Lower lobe of right lung (tissue), 2 donors: ENCODE results near the gene SPDYE3. TPM values are rescaled to one million over a fixed set of nuclear protein-coding genes. Genes with fewer than 3 reads are reported as not detected.
"Not testable (repeated sequence)": the region's sequence is repeated elsewhere in the genome, so short reads cannot be mapped to it uniquely, and the experiment has no call there.

Source experiments
- ATAC-seq, 2 donors: fragments of 200-7000 bp; cut with Tn5 transposase; one replicate each; pipeline ENCODE4 v1.9.1; 2020 to 2022; ENCODE audit warnings: mild to moderate bottlenecking in 2 of 2, moderate library complexity in 2 of 2
- DNase-seq: peaks from one replicate; pipeline ENCODE4 v3.0.0-alpha.2; 2020
- H3K27ac ChIP-seq: fragments of 200-600 bp; one replicate; pipeline ENCODE4 v1.8.0; 2022
- H3K27me3 ChIP-seq: fragments of 200-600 bp; one replicate; pipeline ENCODE4 v1.8.0; 2022; ENCODE audit warnings: low read depth
- H3K36me3 ChIP-seq: fragments of 200-600 bp; one replicate; pipeline ENCODE4 v1.8.0; 2022; ENCODE audit warnings: mild to moderate bottlenecking
- H3K4me1 ChIP-seq: fragments of 200-600 bp; one replicate; pipeline ENCODE4 v1.8.0; 2022
- H3K4me3 ChIP-seq: fragments of 200-600 bp; one replicate; pipeline ENCODE4 v1.8.0; 2022; ENCODE audit warnings: mild to moderate bottlenecking
- H3K9me3 ChIP-seq: fragments of 200-600 bp; one replicate; pipeline ENCODE4 v1.8.0; 2022
- CTCF ChIP-seq: fragments of 200-600 bp; IDR thresholded peaks from one replicate; pipeline ENCODE4 v1.8.0; 2022; ENCODE audit warnings: antibody characterized with exemption, mild to moderate bottlenecking
- intact Hi-C: fragments of 100-400 bp; cut with DNase I; formaldehyde crosslinking; loops from one replicate; pipeline ENCODE4 v1.11.0; 2022
- total RNA-seq: library from RNA; stranded (reverse); fragmentation: NEBNext Ultra II Directional; extraction: Animal tissue kit (Norgen Biotek cat#: 25700); gene quantifications from one replicate; pipeline ENCODE4 v1.2.1, GENCODE V29; 2021
- donor health status: DM: no; HTN: yes; CAD: no; lungs with severe emphysema.

SPDYE3 gene
- total RNA-seq, 1 donor from 2014 or later: not detected

- H3K4me1 ChIP-seq, H3K27me3 ChIP-seq, H3K36me3 ChIP-seq, ATAC-seq, H3K9me3 ChIP-seq, H3K27ac ChIP-seq, intact Hi-C loops, DNase-seq: not testable (repeated sequence)
- H3K4me3 ChIP-seq: peak overlapping the region; percentile 70
Observed at GRCh38 chr7:100270046-100270918, 37.2 kb upstream of the SPDYE3 start.

DNA sequence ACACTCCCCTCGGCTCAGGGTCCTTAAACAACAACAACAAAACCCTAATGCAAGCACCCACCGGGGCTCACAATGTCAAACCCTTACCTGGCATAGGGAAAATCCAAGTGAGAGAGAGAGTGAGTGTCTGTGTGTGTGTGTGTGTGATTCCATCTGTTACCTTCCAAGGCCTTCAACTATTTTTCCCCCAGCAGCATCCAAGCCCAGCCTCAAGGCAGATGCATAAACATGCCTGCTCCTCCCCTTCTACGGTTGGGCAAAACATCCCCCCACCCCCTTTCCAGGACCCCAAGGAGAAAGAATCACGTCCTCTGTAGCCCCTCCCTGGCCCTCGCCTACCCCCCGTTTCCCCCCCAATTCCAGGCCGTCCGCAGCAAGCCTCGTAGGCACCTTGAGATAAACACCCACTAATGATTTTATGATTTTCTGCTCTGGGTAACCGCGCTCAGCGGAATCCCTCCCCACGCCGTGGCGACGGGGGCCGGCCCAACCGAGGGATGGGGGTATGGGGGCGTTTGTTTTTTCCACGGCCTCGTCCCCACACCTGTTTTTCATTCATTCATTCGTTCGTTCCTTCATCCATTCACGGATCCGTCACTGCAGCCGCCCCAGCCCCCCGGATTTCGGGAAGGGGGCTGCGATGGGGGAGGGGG lies 36.4 kb upstream of the SPDYE3 start:
- ATAC-seq, H3K36me3 ChIP-seq, H3K4me1 ChIP-seq, H3K27ac ChIP-seq, intact Hi-C loops, DNase-seq, H3K27me3 ChIP-seq, H3K9me3 ChIP-seq: not testable (repeated sequence)
- peak overlapping the region; percentile 70 for H3K4me3 ChIP-seq

DNA sequence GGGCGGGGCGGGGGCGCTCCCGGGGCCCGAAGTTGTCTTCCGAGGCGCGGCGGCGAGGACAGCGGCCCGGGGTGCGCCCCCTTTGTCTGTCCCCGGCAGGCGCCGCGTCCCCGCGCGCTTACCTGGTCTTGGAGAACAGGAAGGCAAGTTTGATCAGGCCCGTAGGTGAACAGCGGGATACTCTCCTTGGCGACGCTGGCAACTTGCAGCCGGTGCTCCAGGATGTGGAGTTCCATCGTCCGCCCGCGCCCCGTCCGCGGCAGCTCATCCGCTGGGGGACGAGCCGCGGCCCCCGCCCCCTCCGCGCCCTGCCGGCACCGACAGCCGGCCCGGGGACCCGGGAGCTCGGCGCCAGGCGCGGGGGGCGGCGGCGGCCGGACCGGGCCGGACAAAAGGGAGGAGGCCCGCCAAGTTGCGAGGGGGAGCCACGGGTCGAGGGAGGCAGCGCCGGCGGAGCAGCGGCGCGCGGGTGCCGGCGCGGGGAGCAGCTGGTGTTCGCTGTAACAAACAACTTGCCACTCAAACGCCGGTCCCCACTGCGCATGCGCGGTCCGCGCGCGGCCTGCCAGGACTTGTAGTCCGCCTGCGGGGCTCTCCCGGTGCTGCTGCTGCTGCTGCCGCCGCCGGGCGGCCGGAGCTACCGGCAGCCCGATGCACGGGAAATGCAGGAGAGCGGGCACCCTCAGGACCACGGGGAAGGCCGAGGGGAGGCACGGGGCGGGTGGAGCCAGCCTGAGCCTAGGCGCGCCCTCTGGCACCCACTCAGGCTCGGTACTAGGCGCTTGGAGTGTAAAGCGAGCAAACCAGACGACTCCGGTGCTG lies 35.6 kb upstream of the SPDYE3 start:
- Histone ChIP-seq H3K4me1 (no peaks in the 10 kb centered on the region), H3K9me3 (no peaks in the 10 kb centered on the region), H3K27ac (peak overlapping the region; percentile 38), H3K4me3 (peak overlapping the region; percentile 70), H3K36me3 (no peaks in the 10 kb centered on the region), H3K27me3 (no peaks in the 10 kb centered on the region)
- ATAC-seq (peak; percentile 94 to 96), DNase-seq (peak; percentile 100)
- TF ChIP-seq CTCF: peak; percentile 30
- intact Hi-C loops: no loop called here

GRCh38 chr7:100272538-100272902 lies 35.0 kb upstream of the SPDYE3 start:
- intact Hi-C loops, ATAC-seq, H3K4me1 ChIP-seq, DNase-seq, H3K27me3 ChIP-seq, H3K9me3 ChIP-seq, H3K36me3 ChIP-seq: not testable (repeated sequence)
- Histone ChIP-seq H3K27ac (peak overlapping the region; percentile 38), H3K4me3 (peak overlapping the region; percentile 70)

GRCh38 chr7:100275120-100275519 lies 32.4 kb upstream of the SPDYE3 start:
- H3K4me3 ChIP-seq: no peak overlapping the region
- no peaks in the 10 kb centered on the region for H3K36me3 ChIP-seq
- no peak for TF ChIP-seq CTCF
- H3K27ac ChIP-seq: no peak overlapping the region
- intact Hi-C loops: no loop called here
- no peak for DNase-seq
- no peak for ATAC-seq
- H3K4me1 ChIP-seq: no peaks in the 10 kb centered on the region
- H3K27me3 ChIP-seq: no peaks in the 10 kb centered on the region
- no peaks in the 10 kb centered on the region for H3K9me3 ChIP-seq

DNA sequence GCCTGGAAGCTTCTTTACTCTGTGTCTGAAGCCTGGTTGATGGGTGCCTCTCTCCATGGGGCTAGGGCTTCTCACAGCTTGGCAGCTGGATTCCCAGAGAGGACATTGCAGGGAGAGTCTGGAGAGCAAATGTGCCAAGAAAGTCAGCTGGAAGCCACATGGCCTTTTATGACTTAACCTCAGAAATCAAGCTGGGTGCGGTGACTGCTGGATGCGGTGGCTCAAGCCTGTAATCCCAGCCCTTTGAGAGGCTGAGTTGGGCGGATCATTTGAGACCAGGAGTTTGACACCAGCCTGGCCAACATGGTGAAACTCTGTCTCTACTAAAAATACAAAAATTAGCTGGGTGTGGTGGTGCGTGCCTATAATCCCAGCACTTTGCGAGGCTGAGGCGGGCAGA lies 31.4 kb upstream of the SPDYE3 start:
- H3K9me3 ChIP-seq, H3K27me3 ChIP-seq, H3K4me3 ChIP-seq, H3K4me1 ChIP-seq, DNase-seq, intact Hi-C loops, H3K36me3 ChIP-seq, ATAC-seq, H3K27ac ChIP-seq: not testable (repeated sequence)

DNA sequence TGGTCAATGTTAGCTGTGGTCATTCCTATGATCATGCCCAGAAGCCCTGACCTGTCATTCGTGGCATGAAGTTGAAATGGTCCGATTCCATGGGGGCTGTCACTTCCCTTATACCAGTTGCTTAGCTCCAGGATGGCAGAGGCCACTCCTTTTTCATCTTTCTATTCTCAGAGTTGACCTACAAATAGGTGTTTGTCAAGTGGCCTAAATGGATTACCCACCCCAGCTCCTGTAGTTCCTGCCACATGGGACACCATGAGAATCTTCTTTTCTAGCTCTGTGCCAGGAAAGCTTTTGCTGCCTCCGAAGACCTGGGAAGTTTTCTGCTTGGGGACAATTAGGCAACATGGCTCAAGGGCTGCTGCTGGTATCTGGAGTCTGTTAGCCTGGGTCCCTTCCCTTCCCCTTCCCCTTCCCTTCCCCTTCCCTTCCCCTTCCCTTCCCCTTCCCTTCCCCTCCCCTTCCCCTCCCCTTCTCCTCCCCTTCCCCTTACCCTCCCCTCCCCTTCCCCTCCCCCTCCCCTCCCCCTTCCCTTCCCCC lies 25.4 kb upstream of the SPDYE3 start:
- intact Hi-C loops: not testable (repeated sequence)

GRCh38 chr7:100283147-100283546 lies 24.4 kb upstream of the SPDYE3 start:
- intact Hi-C loops, ATAC-seq, H3K9me3 ChIP-seq, H3K4me3 ChIP-seq, H3K4me1 ChIP-seq, DNase-seq, H3K36me3 ChIP-seq, H3K27me3 ChIP-seq, H3K27ac ChIP-seq: not testable (repeated sequence)

More for the DNA sequence above, 25.4 kb upstream of the SPDYE3 start:
- H3K27me3 ChIP-seq, H3K36me3 ChIP-seq, H3K9me3 ChIP-seq, DNase-seq, H3K27ac ChIP-seq, H3K4me1 ChIP-seq, ATAC-seq, H3K4me3 ChIP-seq: not testable (repeated sequence)

DNA sequence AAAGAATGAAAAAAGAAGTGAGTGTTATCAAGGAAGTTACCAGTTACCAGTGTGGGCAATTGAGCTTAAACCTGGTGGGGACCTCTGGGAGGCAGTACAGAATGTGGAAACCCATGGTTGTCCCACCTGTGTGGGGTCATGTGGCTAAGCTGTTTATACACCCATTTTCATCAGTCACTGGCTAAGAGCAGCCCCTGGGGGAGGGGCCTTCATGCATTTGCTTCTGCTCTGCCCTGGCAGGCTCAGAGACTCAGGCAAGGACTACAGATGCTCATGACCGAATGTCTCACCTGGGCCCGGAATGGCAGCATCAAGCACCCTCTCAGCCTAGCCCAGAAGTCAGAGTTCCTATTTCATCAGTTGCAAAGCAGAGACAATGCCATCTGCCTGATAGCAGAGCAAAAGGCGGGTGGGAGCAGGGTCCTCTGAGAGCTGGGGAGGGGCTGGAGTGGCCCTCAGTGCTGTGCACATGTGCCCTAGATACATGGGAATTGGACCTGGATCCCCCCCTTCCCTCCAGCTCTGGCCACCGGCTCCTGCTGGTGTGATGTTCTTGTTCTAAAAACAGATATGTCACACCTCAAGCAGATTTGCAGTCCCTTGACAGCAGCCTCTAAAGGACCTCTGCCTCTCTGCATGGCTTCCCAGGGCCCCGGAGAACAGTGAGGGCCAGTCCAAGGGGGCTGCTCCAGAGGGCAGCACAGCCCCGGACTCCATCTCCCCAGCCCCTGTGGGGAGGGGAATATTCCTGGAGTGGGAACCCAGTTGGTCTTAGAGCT lies 20.1 kb upstream of the SPDYE3 start:
- intact Hi-C loops, H3K4me3 ChIP-seq, H3K36me3 ChIP-seq, ATAC-seq, H3K27ac ChIP-seq, H3K4me1 ChIP-seq, DNase-seq, H3K27me3 ChIP-seq, H3K9me3 ChIP-seq: not testable (repeated sequence)

DNA sequence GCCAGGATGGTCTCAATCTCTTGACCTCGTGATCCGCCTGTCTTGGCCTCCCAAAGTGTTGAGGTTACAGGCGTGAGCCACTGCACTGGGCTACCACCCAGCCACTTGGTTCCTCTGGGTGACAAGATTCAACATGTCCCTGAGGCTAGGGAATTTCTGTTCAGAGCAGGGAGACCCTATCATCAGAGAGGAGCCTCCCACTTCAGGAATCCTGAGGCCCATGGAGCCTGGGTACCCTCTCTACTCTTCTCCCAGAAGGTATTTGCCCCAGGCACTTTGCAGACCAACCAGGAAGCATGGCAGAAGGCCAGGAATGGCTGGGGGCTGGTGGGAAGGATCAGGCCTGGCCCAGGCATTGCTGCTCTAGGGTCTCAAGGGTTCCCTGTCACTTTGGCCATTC lies 19.2 kb upstream of the SPDYE3 start:
- H3K27me3 ChIP-seq, H3K27ac ChIP-seq, H3K36me3 ChIP-seq, H3K9me3 ChIP-seq, DNase-seq, H3K4me3 ChIP-seq, intact Hi-C loops, H3K4me1 ChIP-seq, ATAC-seq: not testable (repeated sequence)
